Left ventricle myocardium inferior (tissue), 1 donor: ENCODE data around the gene SMPD2. TPM values are rescaled to one million over a fixed set of nuclear protein-coding genes. Genes with fewer than 3 reads are reported as not detected.

Experiments
- DNase-seq: peaks from one replicate; pipeline ENCODE4 v3.0.0-alpha.2; 2020
- H3K27ac ChIP-seq: fragments of 200-600 bp; replicated peaks from 2 replicates; pipeline ENCODE4 v1.8.0; 2021
- H3K27me3 ChIP-seq: fragments of 200-600 bp; 2 replicates; pipeline ENCODE4 v1.8.0; 2021; ENCODE audit warnings: low read depth
- H3K36me3 ChIP-seq: fragments of 200-600 bp; 2 replicates; pipeline ENCODE4 v1.8.0; 2021
- H3K4me1 ChIP-seq: fragments of 200-600 bp; 2 replicates; pipeline ENCODE4 v1.8.0; 2021
- H3K4me3 ChIP-seq: fragments of 200-600 bp; 2 replicates; pipeline ENCODE4 v1.8.0; 2021; ENCODE audit warnings: mild to moderate bottlenecking, moderate library complexity
- H3K9me3 ChIP-seq: fragments of 200-600 bp; replicated peaks from 2 replicates; pipeline ENCODE4 v1.8.0; 2021
- intact Hi-C: fragments of 100-400 bp; cut with micrococcal nuclease; formaldehyde crosslinking; loops from one replicate; pipeline ENCODE4 v1.11.0; 2022
- total RNA-seq: library from RNA; stranded (reverse); fragmentation: NEBNext Ultra II Directional; extraction: Animal tissue kit (Norgen Biotek cat#: 25700); gene quantifications from one replicate; pipeline ENCODE4 v1.2.1, GENCODE V29; 2021
- TF ChIP-seq, protein P1 (sequence below): fragments of 200-600 bp; IDR thresholded peaks from 2 replicates; pipeline ENCODE4 v1.8.0; 2021; ENCODE audit warnings: antibody characterized with exemption, mild to moderate bottlenecking, borderline replicate concordance
- donor health status: DM: no; HTN: yes; CAD: no; lungs with severe emphysema.

The SMPD2 gene
- total RNA-seq, 1 donor from 2014 or later = 3.5 TPM

DNA sequence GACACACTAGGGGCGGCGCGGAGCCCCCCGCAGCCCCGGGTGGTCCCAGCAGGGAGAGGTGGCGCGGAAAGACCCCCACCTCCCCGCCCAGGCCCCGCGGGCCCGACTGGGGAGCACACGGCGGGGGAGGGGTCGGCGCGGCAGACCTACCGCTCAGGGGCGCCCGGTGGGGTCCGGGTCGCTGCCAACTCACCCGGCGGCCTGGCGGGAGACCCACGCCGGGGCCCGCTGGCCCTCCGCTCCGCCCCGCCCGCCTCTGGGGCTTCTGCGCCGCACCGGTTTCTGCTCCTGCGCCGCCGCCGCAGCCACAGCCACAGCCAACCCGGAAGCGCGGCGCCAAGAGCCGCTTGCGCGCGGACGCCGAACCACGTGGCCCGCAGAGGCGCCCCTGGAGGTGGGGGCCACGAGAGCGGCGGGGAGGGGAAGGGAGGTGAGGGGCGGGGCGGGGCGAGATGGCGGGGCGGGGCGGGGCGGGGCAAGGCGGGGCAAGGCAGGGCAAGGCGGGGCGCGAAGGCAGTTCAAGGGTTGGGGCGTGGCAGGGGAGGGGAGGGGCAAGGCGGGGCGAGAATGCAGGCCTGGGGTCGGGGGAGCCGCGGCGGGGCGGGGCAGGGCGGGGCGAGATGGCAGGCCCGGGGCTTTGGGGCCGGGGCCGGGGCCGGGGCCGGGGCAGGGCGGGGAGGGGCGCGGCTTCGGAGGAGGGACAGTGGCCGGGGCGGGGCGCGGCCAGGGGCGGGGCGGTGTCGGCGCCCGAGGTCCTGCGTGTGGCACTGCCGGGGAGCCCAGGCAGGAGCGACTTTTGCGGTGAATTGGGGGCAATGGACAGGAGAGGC, 42.6 kb downstream of the SMPD2 start, which contains the start of gene ZBTB24:
Gene ZBTB24, minus strand, starts transcription at position 315 of the 830 bp plus-strand sequence. CDS start 1,193 bp downstream, outside the sequence.
- TF ChIP-seq, protein P1, sequence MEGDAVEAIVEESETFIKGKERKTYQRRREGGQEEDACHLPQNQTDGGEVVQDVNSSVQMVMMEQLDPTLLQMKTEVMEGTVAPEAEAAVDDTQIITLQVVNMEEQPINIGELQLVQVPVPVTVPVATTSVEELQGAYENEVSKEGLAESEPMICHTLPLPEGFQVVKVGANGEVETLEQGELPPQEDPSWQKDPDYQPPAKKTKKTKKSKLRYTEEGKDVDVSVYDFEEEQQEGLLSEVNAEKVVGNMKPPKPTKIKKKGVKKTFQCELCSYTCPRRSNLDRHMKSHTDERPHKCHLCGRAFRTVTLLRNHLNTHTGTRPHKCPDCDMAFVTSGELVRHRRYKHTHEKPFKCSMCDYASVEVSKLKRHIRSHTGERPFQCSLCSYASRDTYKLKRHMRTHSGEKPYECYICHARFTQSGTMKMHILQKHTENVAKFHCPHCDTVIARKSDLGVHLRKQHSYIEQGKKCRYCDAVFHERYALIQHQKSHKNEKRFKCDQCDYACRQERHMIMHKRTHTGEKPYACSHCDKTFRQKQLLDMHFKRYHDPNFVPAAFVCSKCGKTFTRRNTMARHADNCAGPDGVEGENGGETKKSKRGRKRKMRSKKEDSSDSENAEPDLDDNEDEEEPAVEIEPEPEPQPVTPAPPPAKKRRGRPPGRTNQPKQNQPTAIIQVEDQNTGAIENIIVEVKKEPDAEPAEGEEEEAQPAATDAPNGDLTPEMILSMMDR = no peak
- Histone ChIP-seq H3K9me3 (no peaks in the 10 kb centered on the region), H3K27me3 (no peaks in the 10 kb centered on the region), H3K36me3 (peaks cover 16% of the 10 kb centered on the region), H3K4me3 (peak within 1 kb of the TSS; percentile 100), H3K27ac (peak within 1 kb of the TSS; percentile 87), H3K4me1 (peaks cover 55% of the 10 kb centered on the region)
- intact Hi-C loops = no loop called here
- peak; percentile 90 for DNase-seq

DNA sequence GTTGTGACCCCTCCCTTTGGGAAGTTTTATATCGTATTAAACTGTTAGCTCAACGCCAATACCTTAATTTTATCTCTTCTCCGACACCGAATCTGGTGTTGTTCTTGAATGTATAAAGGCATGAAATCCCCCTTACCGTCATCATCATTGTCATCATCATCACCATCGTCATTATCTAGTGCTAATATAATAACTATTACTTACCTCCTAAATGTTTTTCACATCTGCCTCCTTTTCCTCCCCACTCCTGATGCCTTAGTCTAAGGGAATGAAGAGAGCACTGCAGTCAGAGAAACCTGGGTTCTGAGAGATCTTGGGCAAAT, 43.2 kb downstream of the SMPD2 start:
- TF ChIP-seq, protein P1 = no peak
- Histone ChIP-seq H3K36me3 (peaks cover 16% of the 10 kb centered on the region), H3K4me3 (peak overlapping the region; percentile 100), H3K27ac (peak overlapping the region; percentile 87), H3K27me3 (no peaks in the 10 kb centered on the region), H3K4me1 (peaks cover 49% of the 10 kb centered on the region), H3K9me3 (no peaks in the 10 kb centered on the region)
- intact Hi-C loops = no loop called here
- DNase-seq = no peak

DNA sequence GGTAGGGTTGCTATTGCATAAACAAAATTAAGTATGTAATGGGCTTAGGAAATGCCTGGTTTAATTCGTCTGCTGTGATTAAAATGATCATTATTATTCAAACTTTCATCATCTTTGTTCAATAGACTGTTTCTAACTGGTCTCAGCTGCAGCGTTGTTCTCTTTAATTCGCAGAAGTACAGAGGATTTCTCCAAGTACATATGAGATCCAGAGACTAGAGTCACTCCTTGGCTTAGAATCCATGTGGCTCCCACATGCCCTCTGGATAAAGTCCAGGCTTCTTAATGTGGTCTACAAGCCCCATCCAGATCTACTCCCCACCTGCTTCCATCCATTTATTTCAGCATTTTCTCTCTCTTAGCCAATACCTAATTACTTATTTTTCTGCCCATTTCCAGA, 43.6 kb downstream of the SMPD2 start:
- peaks cover 45% of the 10 kb centered on the region for H3K4me1 ChIP-seq
- no peak for DNase-seq
- intact Hi-C loops = no loop called here
- H3K27ac ChIP-seq = peak overlapping the region; percentile 87
- no peaks in the 10 kb centered on the region for H3K27me3 ChIP-seq
- H3K36me3 ChIP-seq = peaks cover 16% of the 10 kb centered on the region
- H3K4me3 ChIP-seq = peak overlapping the region; percentile 100
- H3K9me3 ChIP-seq = no peaks in the 10 kb centered on the region
- TF ChIP-seq, protein P1 = no peak

DNA sequence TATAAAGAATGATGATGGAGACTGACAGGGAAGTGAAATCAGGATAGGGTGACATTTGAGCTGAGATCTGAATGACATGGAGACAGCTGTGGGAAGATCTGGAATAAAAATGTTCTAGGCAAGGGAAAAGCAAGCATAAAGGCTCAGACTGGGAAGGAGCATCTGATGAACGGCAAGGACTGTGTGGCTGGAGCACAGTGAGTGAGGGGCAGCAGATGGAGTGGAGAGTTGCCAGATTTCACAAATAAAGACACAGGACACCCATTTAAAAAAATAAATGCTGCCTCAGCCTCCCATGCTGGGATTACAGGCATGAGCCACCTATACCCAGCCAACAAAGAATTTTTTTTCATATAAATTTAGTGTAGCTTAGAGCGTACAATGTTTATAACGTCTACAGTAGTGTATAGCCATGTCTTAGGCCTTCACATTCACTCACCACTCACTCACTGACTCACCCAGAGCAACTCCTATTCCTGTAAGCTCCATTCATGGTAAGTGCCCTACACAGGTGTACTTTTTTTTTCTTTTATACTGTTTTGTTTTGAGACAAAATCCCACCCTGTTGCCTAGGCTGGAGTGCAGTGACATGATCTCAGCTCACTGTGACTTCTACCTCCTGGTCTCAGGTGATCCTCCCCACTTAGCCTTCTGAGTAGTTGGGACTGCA, 44.9 kb downstream of the SMPD2 start:
- no peaks in the 10 kb centered on the region for H3K27me3 ChIP-seq
- peaks cover 32% of the 10 kb centered on the region for H3K4me1 ChIP-seq
- peaks cover 13% of the 10 kb centered on the region for H3K36me3 ChIP-seq
- H3K27ac ChIP-seq = no peak overlapping the region
- TF ChIP-seq, protein P1 = no peak
- H3K9me3 ChIP-seq = no peaks in the 10 kb centered on the region
- DNase-seq = no peak
- intact Hi-C loops = no loop called here
- H3K4me3 ChIP-seq = no peak overlapping the region

DNA sequence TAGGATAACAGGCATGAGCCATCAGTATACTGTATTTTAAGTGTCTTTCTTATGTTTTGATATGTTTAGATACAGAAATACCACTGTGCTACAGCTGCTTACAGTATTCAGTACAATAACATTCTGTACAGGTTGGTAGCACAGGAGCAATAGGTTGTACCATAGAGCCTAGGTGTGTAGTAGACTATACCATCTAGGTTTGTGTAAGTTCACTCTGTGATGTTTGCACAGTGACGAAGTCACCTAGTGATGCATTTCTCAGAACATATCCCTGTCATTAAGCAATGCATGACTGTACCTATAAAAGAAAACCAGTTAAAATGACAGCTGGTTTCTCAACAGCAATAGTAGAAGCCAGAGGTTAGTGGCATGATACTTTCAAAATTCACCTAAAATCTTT, 45.5 kb downstream of the SMPD2 start:
- intact Hi-C loops = no loop called here
- peaks cover 25% of the 10 kb centered on the region for H3K4me1 ChIP-seq
- TF ChIP-seq, protein P1 = no peak

More for the DNA sequence above, 45.5 kb downstream of the SMPD2 start:
- no peak overlapping the region for H3K4me3 ChIP-seq
- H3K27me3 ChIP-seq = no peaks in the 10 kb centered on the region
- H3K36me3 ChIP-seq = peaks cover 7% of the 10 kb centered on the region
- H3K9me3 ChIP-seq = no peaks in the 10 kb centered on the region
- no peak overlapping the region for H3K27ac ChIP-seq
- no peak for DNase-seq
